ENCODE measurements around the gene OMG. TPM values are rescaled to one million over a fixed set of nuclear protein-coding genes. Genes with fewer than 3 reads are reported as not detected.

Gene OMG
- total RNA-seq, 4 donors from 2014 or later = not detected

DNA sequence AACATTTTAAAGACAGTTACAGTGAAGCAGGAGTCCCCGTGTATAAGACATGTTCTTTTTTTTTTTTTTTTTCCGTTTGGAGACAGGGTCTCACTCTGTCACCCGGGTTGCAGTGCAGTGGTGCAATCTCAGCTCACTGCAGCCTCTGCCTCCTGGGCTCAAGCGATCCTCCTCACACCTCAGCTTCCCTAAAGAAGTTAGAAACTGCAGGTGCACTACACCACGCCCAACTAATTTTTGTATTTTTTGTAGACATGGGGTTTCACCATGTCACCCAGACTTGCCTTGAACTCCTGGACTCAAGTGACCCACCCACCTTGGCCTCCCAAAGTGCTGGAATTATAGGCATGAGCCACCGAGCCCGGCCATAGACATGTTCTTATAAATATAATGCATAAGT is 13.8 kb upstream of the OMG start:
- peaks cover 0 to 41% (median 9%) of the 10 kb centered on the region in 4 donors for H3K4me1 ChIP-seq
- TF ChIP-seq EP300 (IDR thresholded peaks at IDR 0.05; ENCODE audit: low read depth) = no peak
- TF ChIP-seq POLR2AphosphoS5 (IDR thresholded peaks at IDR 0.05) = no peak
- TF ChIP-seq, protein P1, sequence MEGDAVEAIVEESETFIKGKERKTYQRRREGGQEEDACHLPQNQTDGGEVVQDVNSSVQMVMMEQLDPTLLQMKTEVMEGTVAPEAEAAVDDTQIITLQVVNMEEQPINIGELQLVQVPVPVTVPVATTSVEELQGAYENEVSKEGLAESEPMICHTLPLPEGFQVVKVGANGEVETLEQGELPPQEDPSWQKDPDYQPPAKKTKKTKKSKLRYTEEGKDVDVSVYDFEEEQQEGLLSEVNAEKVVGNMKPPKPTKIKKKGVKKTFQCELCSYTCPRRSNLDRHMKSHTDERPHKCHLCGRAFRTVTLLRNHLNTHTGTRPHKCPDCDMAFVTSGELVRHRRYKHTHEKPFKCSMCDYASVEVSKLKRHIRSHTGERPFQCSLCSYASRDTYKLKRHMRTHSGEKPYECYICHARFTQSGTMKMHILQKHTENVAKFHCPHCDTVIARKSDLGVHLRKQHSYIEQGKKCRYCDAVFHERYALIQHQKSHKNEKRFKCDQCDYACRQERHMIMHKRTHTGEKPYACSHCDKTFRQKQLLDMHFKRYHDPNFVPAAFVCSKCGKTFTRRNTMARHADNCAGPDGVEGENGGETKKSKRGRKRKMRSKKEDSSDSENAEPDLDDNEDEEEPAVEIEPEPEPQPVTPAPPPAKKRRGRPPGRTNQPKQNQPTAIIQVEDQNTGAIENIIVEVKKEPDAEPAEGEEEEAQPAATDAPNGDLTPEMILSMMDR (IDR thresholded peaks at IDR 0.05) = no peak
- no peak for TF ChIP-seq POLR2A (IDR thresholded peaks at IDR 0.05)
- H3K27me3 ChIP-seq = no peaks in the 10 kb centered on the region
- DNase-seq = peak; percentile 25
- peak overlapping the region; percentile 61 to 76 (median 68) for H3K27ac ChIP-seq
- H3K36me3 ChIP-seq = no peaks in the 10 kb centered on the region
- no peaks in the 10 kb centered on the region for H3K9me3 ChIP-seq
- 65 to 66% methylated on average over 7 of the region's 7 CpGs for WGBS, 2 donors (ENCODE audit: low coverage in 1 of 2)
- peak overlapping the region in 1 of 4 donors; percentile 38 for H3K4me3 ChIP-seq
- intact Hi-C loops (cut with DNase I; ENCODE audit: low total_unique reads) (no loop called here), in situ Hi-C loops (cut with MboI; ENCODE audit: low pct_ligation_motif_present in 1 of 4, low pct_unique_long_range_greater_than_20kb in 1 of 4, low sequenced_read_pairs in 3 of 4) (no loop called here)

DNA sequence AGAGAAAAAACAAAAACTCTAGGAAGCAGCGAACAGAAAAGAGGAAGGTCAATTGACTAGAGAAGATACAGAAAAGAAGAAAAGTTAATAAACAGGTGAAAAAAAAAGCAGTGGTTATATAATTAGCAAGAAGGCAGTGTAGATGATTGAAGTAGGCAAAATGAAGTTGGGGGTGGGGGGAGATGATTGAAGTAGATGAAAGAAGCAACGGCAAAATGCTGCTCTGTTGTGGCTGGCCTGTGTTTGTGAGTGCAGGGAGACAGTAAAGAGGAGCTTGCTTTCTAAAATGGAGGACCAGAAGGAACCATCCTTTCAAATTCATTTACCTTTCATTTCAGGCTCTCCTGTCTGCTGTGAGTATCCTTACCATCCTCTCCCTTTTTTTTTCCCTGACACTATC is 13.2 kb upstream of the OMG start:
- Histone ChIP-seq H3K27me3 (no peaks in the 10 kb centered on the region), H3K9me3 (no peaks in the 10 kb centered on the region), H3K4me1 (peaks cover 0 to 37% (median 9%) of the 10 kb centered on the region in 4 donors), H3K27ac (peak overlapping the region; percentile 61 to 76 (median 68)), H3K4me3 (peak overlapping the region in 1 of 4 donors; percentile 38), H3K36me3 (no peaks in the 10 kb centered on the region)
- intact Hi-C loops (cut with DNase I; ENCODE audit: low total_unique reads) = no loop called here
- no peak for DNase-seq
- 69% methylated on average over 2 of the region's 2 CpGs for WGBS, 2 donors (ENCODE audit: low coverage in 1 of 2)
- in situ Hi-C loops (cut with MboI; ENCODE audit: low pct_ligation_motif_present in 1 of 4, low pct_unique_long_range_greater_than_20kb in 1 of 4, low sequenced_read_pairs in 3 of 4) = no loop called here
- TF ChIP-seq, protein P1 (IDR thresholded peaks at IDR 0.05) = no peak
- TF ChIP-seq POLR2A (IDR thresholded peaks at IDR 0.05) (no peak), POLR2AphosphoS5 (IDR thresholded peaks at IDR 0.05) (no peak), EP300 (IDR thresholded peaks at IDR 0.05; ENCODE audit: low read depth) (no peak)

DNA sequence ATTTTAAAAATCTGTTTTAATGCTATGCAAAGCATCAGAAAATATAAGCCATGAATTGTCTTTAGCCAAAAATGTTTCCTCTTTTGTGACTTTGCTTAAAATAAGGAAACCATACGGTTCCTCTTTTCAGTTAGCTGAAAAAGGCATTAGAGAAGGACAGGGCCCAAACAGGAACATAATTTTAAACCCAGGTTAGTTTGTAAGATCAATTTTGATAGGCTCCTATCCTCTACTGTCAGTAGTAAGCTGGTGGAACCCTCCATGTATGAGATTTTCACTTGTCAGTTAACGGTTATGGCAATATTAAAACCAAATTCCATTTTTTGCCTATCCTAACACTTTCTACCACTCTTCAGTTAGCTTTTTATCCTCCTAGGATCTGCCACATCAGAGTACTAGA is 12.5 kb upstream of the OMG start:
- in situ Hi-C loops (cut with MboI; ENCODE audit: low pct_ligation_motif_present in 1 of 4, low pct_unique_long_range_greater_than_20kb in 1 of 4, low sequenced_read_pairs in 3 of 4) (no loop called here), intact Hi-C loops (cut with DNase I; ENCODE audit: low total_unique reads) (no loop called here)
- no peaks in the 10 kb centered on the region for H3K9me3 ChIP-seq
- no peaks in the 10 kb centered on the region for H3K27me3 ChIP-seq
- TF ChIP-seq POLR2A (IDR thresholded peaks at IDR 0.05) (no peak), POLR2AphosphoS5 (IDR thresholded peaks at IDR 0.05) (peak in 2 of 3 donors; percentile 10 to 15), EP300 (IDR thresholded peaks at IDR 0.05; ENCODE audit: low read depth) (no peak)
- TF ChIP-seq, protein P1 (IDR thresholded peaks at IDR 0.05) = no peak
- no peaks in the 10 kb centered on the region for H3K36me3 ChIP-seq
- peaks cover 0 to 30% (median 9%) of the 10 kb centered on the region in 4 donors for H3K4me1 ChIP-seq
- no peak for DNase-seq
- WGBS, 2 donors (ENCODE audit: low coverage in 1 of 2) = 67 to 74% methylated on average over 2 of the region's 2 CpGs
- H3K4me3 ChIP-seq = peak overlapping the region in 1 of 4 donors; percentile 38
- peak overlapping the region; percentile 61 to 76 (median 68) for H3K27ac ChIP-seq

DNA sequence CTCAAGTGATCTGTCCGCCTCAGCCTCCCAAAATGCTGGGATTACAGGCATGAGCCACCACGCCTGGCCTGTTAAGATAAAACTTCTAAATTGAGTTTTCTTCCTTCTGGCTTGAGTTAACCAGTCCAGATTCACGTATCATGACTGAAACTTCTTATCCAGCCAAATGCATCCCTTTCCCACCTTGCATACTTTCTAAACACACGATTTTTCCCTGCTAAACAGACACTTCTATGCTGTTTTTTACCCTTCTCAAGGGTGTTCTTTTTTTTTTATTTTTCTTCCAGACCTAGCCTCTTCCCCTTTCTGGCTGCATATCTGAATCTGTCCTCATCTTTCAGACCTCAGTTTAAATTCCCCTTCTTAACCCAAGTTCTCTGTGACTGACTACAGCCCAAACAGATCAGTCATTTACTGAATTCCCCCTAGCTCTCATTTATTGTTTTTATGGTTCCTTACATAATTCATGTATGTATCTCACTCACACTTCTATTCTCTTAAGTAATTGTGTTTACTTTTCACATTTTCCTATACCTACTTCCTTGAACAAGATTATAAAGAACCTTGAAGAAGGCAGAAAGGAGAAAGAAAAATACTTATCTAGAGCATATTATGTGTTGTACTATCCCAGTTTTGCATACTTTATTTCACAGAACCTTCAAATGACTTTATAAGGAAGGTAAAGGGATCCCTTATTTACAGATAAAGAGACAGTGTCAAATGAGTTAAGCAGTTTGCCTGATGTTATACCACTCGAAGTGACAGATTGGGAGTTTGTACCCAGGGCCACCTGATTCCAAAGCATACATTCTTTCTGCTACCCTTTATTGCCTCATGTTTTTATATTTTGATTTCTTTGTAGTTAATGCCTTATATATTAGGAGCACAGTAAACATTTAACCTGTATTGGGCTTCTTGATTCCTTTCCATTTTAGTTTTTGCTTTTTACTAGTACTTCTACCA is 11.6 kb upstream of the OMG start:
- no peaks in the 10 kb centered on the region for H3K9me3 ChIP-seq
- H3K4me3 ChIP-seq = peak overlapping the region in 1 of 4 donors; percentile 38
- DNase-seq = no peak
- H3K27ac ChIP-seq = peak overlapping the region; percentile 61 to 76 (median 68)
- 31 to 51% methylated on average over 1 to 5 of the region's 5 CpGs for WGBS, 2 donors (ENCODE audit: low coverage in 1 of 2)
- TF ChIP-seq POLR2A (IDR thresholded peaks at IDR 0.05) = no peak
- no peak for TF ChIP-seq EP300 (IDR thresholded peaks at IDR 0.05; ENCODE audit: low read depth)
- TF ChIP-seq, protein P1 (IDR thresholded peaks at IDR 0.05) = no peak
- peak in 1 of 3 donors; percentile 22 for TF ChIP-seq POLR2AphosphoS5 (IDR thresholded peaks at IDR 0.05)
- H3K4me1 ChIP-seq = peaks cover 0 to 22% (median 9%) of the 10 kb centered on the region in 4 donors
- H3K27me3 ChIP-seq = no peaks in the 10 kb centered on the region
- intact Hi-C loops (cut with DNase I; ENCODE audit: low total_unique reads) (no loop called here), in situ Hi-C loops (cut with MboI; ENCODE audit: low pct_ligation_motif_present in 1 of 4, low pct_unique_long_range_greater_than_20kb in 1 of 4, low sequenced_read_pairs in 3 of 4) (no loop called here)
- no peaks in the 10 kb centered on the region for H3K36me3 ChIP-seq

All from transverse colon (tissue), 4 donors.